Activated T-helper 2 cell treated with anti-CD3 and anti-CD28 coated beads, Interferon-gamma antibody, Interleukin-2, Interleukin-4, amounts not matched to agents 10 μg/mL and 5 μg/mL and 100 μg/mL, durations not matched to agents 14 hours and 24 hours and 36 hours (primary cell): ENCODE results near the gene EME2. TPM values are rescaled to one million over a fixed set of nuclear protein-coding genes. Genes with fewer than 3 reads are reported as not detected.

Source experiments
- DNase-seq: peaks from one replicate; pipeline ENCODE4 v3.0.0; 2021; ENCODE audit warnings: low spot score
- H3K27ac Mint-ChIP-seq: one replicate; pipeline ENCODE4 v1.8.0; 2021; ENCODE audit warnings: mixed read lengths
- H3K27me3 Mint-ChIP-seq: one replicate; pipeline ENCODE4 v1.8.0; 2021; ENCODE audit warnings: low read depth, mixed read lengths
- H3K36me3 Mint-ChIP-seq: one replicate; pipeline ENCODE4 v1.8.0; 2021; ENCODE audit warnings: low read depth, mixed read lengths
- H3K4me1 Mint-ChIP-seq: one replicate; pipeline ENCODE4 v1.8.0; 2021; ENCODE audit warnings: low read depth, mixed read lengths
- H3K4me3 Mint-ChIP-seq: one replicate; pipeline ENCODE4 v1.8.0; 2021; ENCODE audit warnings: low read depth, mild to moderate bottlenecking, moderate library complexity, mixed read lengths
- H3K9me3 Mint-ChIP-seq: one replicate; pipeline ENCODE4 v1.8.0; 2021; ENCODE audit warnings: mixed read lengths
- intact Hi-C: fragments of 100-400 bp; cut with micrococcal nuclease; formaldehyde crosslinking; loops from one replicate; pipeline ENCODE4 v1.15.1; 2023
- total RNA-seq: library from RNA; stranded (reverse); gene quantifications from 2 replicates; pipeline ENCODE4 v1.2.3, GENCODE V29; 2022

The EME2 gene
- total RNA-seq, 1 donor from 2014 or later = 26.2 TPM

DNA sequence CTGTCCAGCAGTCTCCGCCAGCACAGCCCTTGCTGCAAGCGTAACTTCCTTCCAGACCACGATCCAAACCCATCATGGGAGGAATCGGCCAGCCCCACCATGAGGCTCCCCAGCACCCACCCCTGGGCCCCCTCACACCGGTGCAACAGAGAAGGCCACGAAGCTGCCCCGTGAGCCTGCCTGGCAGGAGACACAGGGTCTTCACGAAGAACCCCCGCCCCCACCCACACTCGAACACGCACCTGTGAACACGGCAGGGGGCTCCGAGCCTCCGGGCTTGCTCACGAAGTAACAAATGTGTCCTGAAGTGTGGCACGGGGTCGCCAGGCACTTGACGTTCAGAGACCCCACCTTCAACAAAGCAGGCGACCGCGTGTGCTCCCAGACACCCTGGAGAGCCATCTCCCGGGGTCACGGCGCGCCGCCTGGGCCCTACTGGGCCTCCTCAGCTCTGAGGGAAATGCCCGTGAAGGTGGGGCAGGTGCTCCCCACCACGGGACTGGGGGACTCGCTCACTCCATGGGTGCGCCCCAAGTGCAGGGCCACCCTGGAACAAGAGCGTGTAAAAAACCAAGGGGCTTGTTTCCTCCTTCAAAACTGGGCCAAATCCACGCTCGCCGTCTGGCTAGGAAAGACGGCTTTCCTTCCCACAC is 46.4 kb downstream of the EME2 start:
- Mint-ChIP-seq H3K27me3 (no peaks in the 10 kb centered on the region), H3K4me3 (no peak overlapping the region), H3K9me3 (no peaks in the 10 kb centered on the region), H3K4me1 (peaks cover 3% of the 10 kb centered on the region), H3K36me3 (peaks cover 10% of the 10 kb centered on the region), H3K27ac (no peak overlapping the region)
- intact Hi-C loops = no loop called here
- no peak for DNase-seq

DNA sequence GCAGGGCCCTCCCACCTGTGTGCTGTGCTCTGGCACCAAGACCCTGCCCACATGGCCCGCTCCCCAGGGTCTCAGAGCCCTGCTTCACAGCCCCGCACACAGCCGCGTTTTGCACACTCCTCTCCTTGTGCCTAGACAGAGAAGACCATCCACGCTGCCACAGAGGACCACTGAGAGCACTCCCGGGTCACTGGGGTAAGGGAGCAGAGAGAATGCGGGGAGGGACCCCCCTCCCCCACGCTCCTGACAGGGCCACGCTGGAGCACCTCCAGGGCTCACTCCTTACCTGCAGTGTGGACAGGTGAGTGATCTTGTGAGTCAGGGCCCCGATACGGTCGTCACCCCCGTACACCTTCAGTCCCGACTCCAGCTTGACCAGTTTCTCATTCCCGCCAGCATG is 47.0 kb downstream of the EME2 start:
- H3K4me3 Mint-ChIP-seq = no peak overlapping the region
- H3K9me3 Mint-ChIP-seq = no peaks in the 10 kb centered on the region
- H3K4me1 Mint-ChIP-seq = peaks cover 7% of the 10 kb centered on the region
- H3K27me3 Mint-ChIP-seq = no peaks in the 10 kb centered on the region
- no peak for DNase-seq
- H3K36me3 Mint-ChIP-seq = peaks cover 10% of the 10 kb centered on the region
- intact Hi-C loops = no loop called here
- no peak overlapping the region for H3K27ac Mint-ChIP-seq

DNA sequence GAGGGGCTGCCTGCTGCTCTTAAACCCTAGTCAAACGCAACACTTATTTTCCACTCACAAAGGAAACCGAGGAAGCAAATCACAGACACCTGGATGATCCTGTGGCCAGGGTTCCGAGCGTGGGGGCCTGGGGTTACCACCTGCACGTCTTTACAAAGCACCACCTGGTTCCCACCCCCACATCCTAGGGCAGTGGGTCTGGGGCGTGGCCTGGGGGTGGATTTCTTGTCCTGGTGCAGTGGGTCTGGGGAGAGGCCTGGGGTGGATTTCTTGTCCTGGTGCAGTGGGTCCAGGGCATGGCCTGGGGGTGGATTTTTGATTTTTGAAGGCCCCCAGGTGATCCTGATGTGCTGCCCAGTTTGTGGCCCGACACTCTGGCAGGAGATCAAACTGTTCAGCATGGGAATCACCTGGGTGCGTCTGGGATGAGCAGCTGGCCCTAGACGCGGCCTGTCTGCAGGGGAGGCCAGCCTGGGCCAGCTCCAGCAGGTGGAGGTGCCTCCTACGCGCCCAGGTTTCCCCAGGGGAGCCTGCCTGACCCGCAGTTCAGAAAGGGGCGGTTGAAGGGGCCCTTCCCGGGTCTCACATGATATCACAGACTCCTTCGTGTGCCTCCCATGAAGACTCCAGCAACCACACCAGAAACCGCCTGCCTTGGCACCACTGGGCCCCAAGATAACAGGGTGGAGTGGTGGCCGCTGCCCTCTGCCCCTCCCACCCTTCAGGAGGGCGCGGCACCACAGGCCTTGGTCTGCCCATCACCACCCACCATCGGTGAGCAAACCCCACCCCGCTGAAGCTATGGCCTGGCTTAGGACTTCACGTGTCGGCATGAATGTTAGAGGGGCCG is 47.7 kb downstream of the EME2 start:
- H3K27me3 Mint-ChIP-seq = no peaks in the 10 kb centered on the region
- no peak overlapping the region for H3K27ac Mint-ChIP-seq
- DNase-seq = no peak
- no peak overlapping the region for H3K4me3 Mint-ChIP-seq
- peaks cover 10% of the 10 kb centered on the region for H3K4me1 Mint-ChIP-seq
- no peaks in the 10 kb centered on the region for H3K9me3 Mint-ChIP-seq
- intact Hi-C loops = no loop called here
- H3K36me3 Mint-ChIP-seq = peaks cover 4% of the 10 kb centered on the region

DNA sequence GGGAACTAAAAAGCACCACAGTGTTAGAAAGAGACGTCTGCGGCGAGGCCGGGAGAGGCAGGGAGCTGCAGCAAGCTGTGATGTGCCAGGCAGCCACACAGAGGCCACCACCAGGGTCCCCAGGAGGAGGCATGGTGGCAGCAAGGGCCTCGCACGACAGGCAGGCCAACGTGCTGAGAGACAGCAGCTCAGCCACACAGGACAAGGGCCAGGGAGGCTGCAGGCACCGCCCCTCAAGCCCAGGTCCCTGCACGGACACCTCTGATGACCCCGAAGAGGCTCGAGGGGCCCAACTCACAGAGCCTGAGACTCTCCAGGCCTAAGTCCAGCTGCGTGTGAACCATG is 48.3 kb downstream of the EME2 start:
- intact Hi-C loops = no loop called here
- H3K27ac Mint-ChIP-seq = no peak overlapping the region
- no peaks in the 10 kb centered on the region for H3K9me3 Mint-ChIP-seq
- peaks cover 10% of the 10 kb centered on the region for H3K4me1 Mint-ChIP-seq
- no peak for DNase-seq
- H3K36me3 Mint-ChIP-seq = no peaks in the 10 kb centered on the region
- no peaks in the 10 kb centered on the region for H3K27me3 Mint-ChIP-seq
- no peak overlapping the region for H3K4me3 Mint-ChIP-seq

DNA sequence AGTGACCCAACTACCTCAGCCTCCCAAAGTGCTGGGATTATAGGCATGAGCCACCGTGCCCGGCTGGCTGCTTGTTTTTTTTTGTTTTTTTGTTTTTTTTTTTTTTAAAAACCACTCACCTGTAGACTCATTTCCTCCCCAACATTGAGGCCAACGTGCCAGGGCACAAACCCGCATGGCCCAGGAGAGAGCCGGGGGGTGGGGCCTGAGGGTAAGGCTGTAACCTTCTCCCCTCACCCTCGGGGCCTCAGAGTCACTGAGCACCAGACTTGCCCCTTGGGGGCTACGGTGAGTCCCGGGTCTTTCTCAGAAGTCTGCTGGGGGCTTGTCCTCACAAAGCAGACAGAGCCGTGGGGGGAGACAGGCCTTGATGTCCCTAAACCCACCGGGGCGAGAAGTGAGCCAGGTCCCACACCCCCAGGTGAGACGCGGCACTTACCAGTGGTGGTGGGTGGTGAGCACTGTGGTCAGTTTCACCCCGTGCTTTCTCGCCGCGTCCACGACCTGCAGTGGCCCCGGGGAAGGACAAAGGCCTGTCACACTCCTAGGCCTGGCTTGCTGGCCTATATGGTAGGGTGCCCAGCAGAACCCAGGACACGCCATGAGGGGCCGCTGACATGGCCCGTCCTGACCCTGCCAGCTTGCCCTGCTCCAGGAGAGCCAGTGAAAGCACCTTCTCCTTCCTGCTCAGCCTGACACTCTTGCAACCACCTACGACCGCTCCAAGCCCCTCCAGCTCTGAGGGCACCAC is 49.4 kb downstream of the EME2 start:
- no peaks in the 10 kb centered on the region for H3K36me3 Mint-ChIP-seq
- no peaks in the 10 kb centered on the region for H3K9me3 Mint-ChIP-seq
- H3K4me1 Mint-ChIP-seq = peaks cover 10% of the 10 kb centered on the region
- no peak for DNase-seq
- H3K27ac Mint-ChIP-seq = no peak overlapping the region
- no peaks in the 10 kb centered on the region for H3K27me3 Mint-ChIP-seq
- H3K4me3 Mint-ChIP-seq = no peak overlapping the region
- intact Hi-C loops = no loop called here

DNA sequence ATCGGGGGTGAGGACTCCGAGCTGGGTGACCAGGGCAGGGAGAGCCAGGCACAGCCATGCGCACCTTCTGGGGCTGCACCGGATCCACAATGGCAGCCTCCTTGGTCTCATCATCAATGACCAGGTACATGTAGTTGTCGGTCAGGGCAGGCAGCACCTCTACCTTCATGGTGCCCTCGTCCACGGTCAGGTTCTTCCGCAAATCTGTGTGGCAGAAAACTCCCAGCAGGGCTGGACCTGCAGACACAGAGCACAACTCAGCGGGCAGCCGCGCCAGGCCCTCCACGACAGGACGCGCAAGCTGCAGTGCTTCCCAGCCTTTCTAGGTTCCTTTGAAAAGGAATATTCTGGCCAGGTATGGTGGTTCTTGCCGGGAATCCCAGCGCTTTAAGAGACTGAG is 50.2 kb downstream of the EME2 start:
- no peaks in the 10 kb centered on the region for H3K9me3 Mint-ChIP-seq
- no peak overlapping the region for H3K27ac Mint-ChIP-seq
- no peak overlapping the region for H3K4me3 Mint-ChIP-seq

DNA sequence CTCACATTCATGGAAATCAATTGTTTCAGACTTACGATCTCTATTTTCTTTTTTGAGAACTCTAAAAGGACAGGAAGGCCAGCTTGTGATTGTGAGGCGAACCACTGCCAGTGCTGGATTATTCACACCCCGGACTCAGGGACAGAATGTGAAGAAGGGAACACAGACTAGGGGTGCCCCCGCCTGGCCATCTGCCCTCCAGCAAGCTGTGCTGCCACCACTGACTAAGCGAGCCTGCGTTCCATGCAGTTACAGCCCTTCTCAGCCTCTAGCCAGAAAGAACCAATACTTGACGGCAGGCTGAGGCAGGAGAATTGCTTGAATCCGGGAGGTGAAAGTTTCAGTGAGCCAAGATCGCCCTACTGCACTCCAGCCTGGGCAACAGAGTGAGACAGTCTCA is 51.2 kb downstream of the EME2 start:
- no peaks in the 10 kb centered on the region for H3K36me3 Mint-ChIP-seq
- H3K4me3 Mint-ChIP-seq = peak overlapping the region; percentile 21
- no peak for DNase-seq
- no peaks in the 10 kb centered on the region for H3K9me3 Mint-ChIP-seq
- H3K4me1 Mint-ChIP-seq = peaks cover 19% of the 10 kb centered on the region
- intact Hi-C loops = no loop called here
- H3K27me3 Mint-ChIP-seq = no peaks in the 10 kb centered on the region
- no peak overlapping the region for H3K27ac Mint-ChIP-seq

More for the DNA sequence above, 50.2 kb downstream of the EME2 start:
- intact Hi-C loops = no loop called here
- Mint-ChIP-seq H3K4me1 (peaks cover 14% of the 10 kb centered on the region), H3K36me3 (no peaks in the 10 kb centered on the region), H3K27me3 (no peaks in the 10 kb centered on the region)
- no peak for DNase-seq

DNA sequence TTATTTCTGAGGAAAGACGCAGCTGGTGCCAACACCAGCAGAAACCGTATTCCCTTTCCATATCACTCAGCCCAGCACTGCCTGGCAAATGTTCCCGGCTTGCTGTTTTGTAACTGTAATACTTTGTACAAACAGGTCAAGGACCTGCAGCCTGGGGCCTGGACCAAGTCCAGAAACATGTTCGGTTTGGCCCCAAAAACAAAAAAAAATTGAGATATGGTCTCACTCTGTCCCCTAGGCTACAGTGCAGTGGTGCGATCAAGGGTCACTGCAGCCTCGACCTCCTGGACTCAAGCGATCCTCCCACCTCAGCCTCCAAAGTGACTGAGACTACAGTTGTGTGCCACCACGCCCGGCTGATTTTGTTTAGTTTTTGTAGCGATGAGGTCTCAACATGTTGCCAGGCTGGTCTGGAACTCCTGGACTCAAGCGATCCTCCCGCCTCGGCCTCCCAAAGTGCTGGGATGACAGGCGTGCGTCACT is 52.8 kb downstream of the EME2 start:
- H3K27ac Mint-ChIP-seq = peak overlapping the region; percentile 85
- no peak for DNase-seq
- H3K27me3 Mint-ChIP-seq = no peaks in the 10 kb centered on the region
- H3K4me3 Mint-ChIP-seq = peak overlapping the region; percentile 80
- no peaks in the 10 kb centered on the region for H3K36me3 Mint-ChIP-seq
- H3K4me1 Mint-ChIP-seq = peaks cover 24% of the 10 kb centered on the region
- no peaks in the 10 kb centered on the region for H3K9me3 Mint-ChIP-seq
- intact Hi-C loops = no loop called here

Other genes starting within 250 kb of the EME2 start
- gene TMEM204, start 239.1 kb upstream of the EME2 start, total RNA-seq = 17.2 and 17.8 TPM in 2 replicates
- gene IFT140, start 160.7 kb upstream of the EME2 start, total RNA-seq = 8.4 and 10.7 TPM in 2 replicates
- gene CRAMP1, start 160.4 kb upstream of the EME2 start, total RNA-seq = 33.6 and 34.3 TPM in 2 replicates
- 95.0 and 98.0 TPM in 2 replicates for gene JPT2, start 94.5 kb upstream of the EME2 start, total RNA-seq
- 74.8 and 77.5 TPM in 2 replicates for gene MAPK8IP3, start 66.6 kb upstream of the EME2 start, total RNA-seq
- 45.6 and 46.1 TPM in 2 replicates for gene NME3, start 1.3 kb upstream of the EME2 start, total RNA-seq
- gene MRPS34, start 324 bp downstream of the EME2 start, total RNA-seq = 179 and 184 TPM in 2 replicates
- 27.1 and 28.3 TPM in 2 replicates for gene SPSB3, start 9.8 kb downstream of the EME2 start, total RNA-seq
- gene NUBP2, start 10.2 kb downstream of the EME2 start, total RNA-seq = 64.5 and 66.7 TPM in 2 replicates
- not detected in 2 replicates for gene IGFALS, start 20.9 kb downstream of the EME2 start, total RNA-seq
- 60.3 and 67.6 TPM in 2 replicates for gene HAGH, start 54.0 kb downstream of the EME2 start, total RNA-seq
- 17.6 and 20.8 TPM in 2 replicates for gene FAHD1, start 54.4 kb downstream of the EME2 start, total RNA-seq
- gene MEIOB, start 99.4 kb downstream of the EME2 start, total RNA-seq = not detected in 2 replicates
- gene HS3ST6, start 145.6 kb downstream of the EME2 start, total RNA-seq = not detected in 2 replicates
- gene MSRB1, start 170.4 kb downstream of the EME2 start, total RNA-seq = 33.5 and 35.0 TPM in 2 replicates
- gene RPL3L, start 181.9 kb downstream of the EME2 start, total RNA-seq = 0.66 and 0.85 TPM in 2 replicates
- 132 TPM in 2 replicates for gene NDUFB10, start 186.7 kb downstream of the EME2 start, total RNA-seq
- gene RPS2, start 192.0 kb downstream of the EME2 start, total RNA-seq = 3,560 and 3,687 TPM in 2 replicates
- gene RNF151, start 194.0 kb downstream of the EME2 start, total RNA-seq = 0.39 TPM in 1 of 2 replicates, not detected in the other
- 64.2 and 72.5 TPM in 2 replicates for gene TBL3, start 199.2 kb downstream of the EME2 start, total RNA-seq
- gene NOXO1, start 208.7 kb downstream of the EME2 start, total RNA-seq = 0.21 and 0.23 TPM in 2 replicates
- gene GFER, start 211.4 kb downstream of the EME2 start, total RNA-seq = 39.2 and 40.0 TPM in 2 replicates
- 21.1 and 21.3 TPM in 2 replicates for gene SYNGR3, start 217.2 kb downstream of the EME2 start, total RNA-seq
- 82.0 and 83.3 TPM in 2 replicates for gene ZNF598, start 237.0 kb downstream of the EME2 start, total RNA-seq
- 4.2 and 5.1 TPM in 2 replicates for gene NPW, start 247.0 kb downstream of the EME2 start, total RNA-seq